Measurements from ENCODE around the gene ACR.

DNA sequence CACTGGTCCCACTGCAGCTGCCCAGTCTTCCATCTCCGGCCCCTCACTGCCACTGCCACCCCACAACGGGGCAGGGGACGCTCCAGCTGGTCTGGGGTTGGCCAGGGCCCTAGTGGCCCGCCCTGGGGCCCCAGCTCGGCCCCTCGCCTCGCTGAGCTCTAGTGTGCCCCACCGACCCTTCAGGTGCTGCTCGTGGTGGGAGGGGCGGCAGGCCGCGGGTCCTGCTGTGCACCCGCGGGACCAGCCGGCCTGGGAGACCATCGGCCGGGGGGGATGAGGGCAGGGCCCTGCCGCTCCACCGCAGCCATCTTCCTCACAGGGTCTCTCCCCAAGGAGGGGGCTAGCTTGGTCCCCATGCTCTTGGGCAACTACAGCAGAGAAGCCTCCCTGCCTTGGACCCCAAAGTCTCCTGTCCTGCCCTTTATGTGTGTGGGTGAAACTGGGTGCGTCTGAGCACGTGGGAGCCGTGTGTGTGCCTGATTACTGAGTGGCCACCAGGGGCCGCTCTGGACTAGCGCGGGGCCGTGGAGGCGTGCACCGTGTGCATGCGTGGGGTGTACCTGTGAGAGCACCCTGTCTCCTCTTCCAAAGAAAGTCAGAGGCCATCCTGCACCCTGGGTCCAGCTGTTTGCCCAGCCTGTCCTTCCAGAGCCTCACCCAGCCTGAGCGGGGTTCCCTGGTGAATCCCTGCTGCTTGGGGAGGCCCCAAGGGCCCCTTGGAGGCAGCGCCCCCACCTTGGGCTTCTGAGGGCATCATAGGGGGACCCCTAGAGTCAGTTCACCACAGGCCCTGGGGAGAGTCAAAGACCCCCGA, 6.0 kb upstream of the ACR start:
- TF ChIP-seq, protein P1, sequence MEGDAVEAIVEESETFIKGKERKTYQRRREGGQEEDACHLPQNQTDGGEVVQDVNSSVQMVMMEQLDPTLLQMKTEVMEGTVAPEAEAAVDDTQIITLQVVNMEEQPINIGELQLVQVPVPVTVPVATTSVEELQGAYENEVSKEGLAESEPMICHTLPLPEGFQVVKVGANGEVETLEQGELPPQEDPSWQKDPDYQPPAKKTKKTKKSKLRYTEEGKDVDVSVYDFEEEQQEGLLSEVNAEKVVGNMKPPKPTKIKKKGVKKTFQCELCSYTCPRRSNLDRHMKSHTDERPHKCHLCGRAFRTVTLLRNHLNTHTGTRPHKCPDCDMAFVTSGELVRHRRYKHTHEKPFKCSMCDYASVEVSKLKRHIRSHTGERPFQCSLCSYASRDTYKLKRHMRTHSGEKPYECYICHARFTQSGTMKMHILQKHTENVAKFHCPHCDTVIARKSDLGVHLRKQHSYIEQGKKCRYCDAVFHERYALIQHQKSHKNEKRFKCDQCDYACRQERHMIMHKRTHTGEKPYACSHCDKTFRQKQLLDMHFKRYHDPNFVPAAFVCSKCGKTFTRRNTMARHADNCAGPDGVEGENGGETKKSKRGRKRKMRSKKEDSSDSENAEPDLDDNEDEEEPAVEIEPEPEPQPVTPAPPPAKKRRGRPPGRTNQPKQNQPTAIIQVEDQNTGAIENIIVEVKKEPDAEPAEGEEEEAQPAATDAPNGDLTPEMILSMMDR (IDR thresholded peaks at IDR 0.05) = peak; percentile 70
- no peak for TF ChIP-seq EZH2 (IDR thresholded peaks at IDR 0.05)
